ENCODE data around the gene ZFYVE9. TPM values are rescaled to one million over a fixed set of nuclear protein-coding genes. Genes with fewer than 3 reads are reported as not detected.

ZFYVE9 gene
- total and polyA plus RNA-seq, 2 donors from 2014 or later: 10.5 to 18.9 TPM

- Histone ChIP-seq H3K27me3 (ENCODE audit: control insufficient read depth, insufficient read depth, low read length) (no peaks in the 10 kb centered on the region), H3K27ac (ENCODE audit: low read depth in 2 of 2, low read length in 2 of 2) (no peak overlapping the region), H3K9ac (ENCODE audit: low read length in 3 of 3) (no peak overlapping the region), H3K36me3 (ENCODE audit: control insufficient read depth in 2 of 3, insufficient read depth in 3 of 3, low read length in 3 of 3) (no peaks in the 10 kb centered on the region), H3K4me1 (ENCODE audit: control insufficient read depth in 2 of 3, insufficient read depth in 2 of 3, low read depth in 1 of 3, low read length in 3 of 3) (no peaks in the 10 kb centered on the region), H3K4me3 (ENCODE audit: low read length in 3 of 3) (no peak overlapping the region), H3K9me3 (ENCODE audit: control insufficient read depth in 2 of 3, insufficient read depth in 1 of 3, low read length in 3 of 3) (no peaks in the 10 kb centered on the region)
- TF ChIP-seq, protein P1, sequence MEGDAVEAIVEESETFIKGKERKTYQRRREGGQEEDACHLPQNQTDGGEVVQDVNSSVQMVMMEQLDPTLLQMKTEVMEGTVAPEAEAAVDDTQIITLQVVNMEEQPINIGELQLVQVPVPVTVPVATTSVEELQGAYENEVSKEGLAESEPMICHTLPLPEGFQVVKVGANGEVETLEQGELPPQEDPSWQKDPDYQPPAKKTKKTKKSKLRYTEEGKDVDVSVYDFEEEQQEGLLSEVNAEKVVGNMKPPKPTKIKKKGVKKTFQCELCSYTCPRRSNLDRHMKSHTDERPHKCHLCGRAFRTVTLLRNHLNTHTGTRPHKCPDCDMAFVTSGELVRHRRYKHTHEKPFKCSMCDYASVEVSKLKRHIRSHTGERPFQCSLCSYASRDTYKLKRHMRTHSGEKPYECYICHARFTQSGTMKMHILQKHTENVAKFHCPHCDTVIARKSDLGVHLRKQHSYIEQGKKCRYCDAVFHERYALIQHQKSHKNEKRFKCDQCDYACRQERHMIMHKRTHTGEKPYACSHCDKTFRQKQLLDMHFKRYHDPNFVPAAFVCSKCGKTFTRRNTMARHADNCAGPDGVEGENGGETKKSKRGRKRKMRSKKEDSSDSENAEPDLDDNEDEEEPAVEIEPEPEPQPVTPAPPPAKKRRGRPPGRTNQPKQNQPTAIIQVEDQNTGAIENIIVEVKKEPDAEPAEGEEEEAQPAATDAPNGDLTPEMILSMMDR (IDR thresholded peaks at IDR 0.05; ENCODE audit: borderline replicate concordance, extremely low read depth, insufficient read depth): no peak
- DNase-seq: no peak
- FAIRE-seq: no peak
- intact Hi-C loops (cut with DNase I): no loop called here
These were observed 43.6 kb upstream of the ZFYVE9 start for GRCh38 chr1:52098139-52098871.

GRCh38 chr1:52102336-52103013, 39.4 kb upstream of the ZFYVE9 start:
- no peak for DNase-seq
- FAIRE-seq: no peak
- no peaks in the 10 kb centered on the region for H3K27me3 ChIP-seq (ENCODE audit: control insufficient read depth, insufficient read depth, low read length)
- H3K9me3 ChIP-seq (ENCODE audit: control insufficient read depth in 2 of 3, insufficient read depth in 1 of 3, low read length in 3 of 3): no peaks in the 10 kb centered on the region
- no peak overlapping the region for H3K4me3 ChIP-seq (ENCODE audit: low read length in 3 of 3)
- no peak overlapping the region for H3K27ac ChIP-seq (ENCODE audit: low read depth in 2 of 2, low read length in 2 of 2)
- H3K36me3 ChIP-seq (ENCODE audit: control insufficient read depth in 2 of 3, insufficient read depth in 3 of 3, low read length in 3 of 3): no peaks in the 10 kb centered on the region
- no peaks in the 10 kb centered on the region for H3K4me1 ChIP-seq (ENCODE audit: control insufficient read depth in 2 of 3, insufficient read depth in 2 of 3, low read depth in 1 of 3, low read length in 3 of 3)
- H3K9ac ChIP-seq (ENCODE audit: low read length in 3 of 3): no peak overlapping the region
- intact Hi-C loops (cut with DNase I): no loop called here
- TF ChIP-seq, protein P1 (IDR thresholded peaks at IDR 0.05; ENCODE audit: borderline replicate concordance, extremely low read depth, insufficient read depth): no peak

GRCh38 chr1:52111492-52111891, 30.4 kb upstream of the ZFYVE9 start:
- intact Hi-C loops (cut with DNase I): no loop called here
- Histone ChIP-seq H3K4me3 (ENCODE audit: low read length in 3 of 3) (no peak overlapping the region), H3K27ac (ENCODE audit: low read depth in 2 of 2, low read length in 2 of 2) (no peak overlapping the region), H3K27me3 (ENCODE audit: control insufficient read depth, insufficient read depth, low read length) (no peaks in the 10 kb centered on the region), H3K36me3 (ENCODE audit: control insufficient read depth in 2 of 3, insufficient read depth in 3 of 3, low read length in 3 of 3) (no peaks in the 10 kb centered on the region), H3K9me3 (ENCODE audit: control insufficient read depth in 2 of 3, insufficient read depth in 1 of 3, low read length in 3 of 3) (no peaks in the 10 kb centered on the region), H3K9ac (ENCODE audit: low read length in 3 of 3) (no peak overlapping the region), H3K4me1 (ENCODE audit: control insufficient read depth in 2 of 3, insufficient read depth in 2 of 3, low read depth in 1 of 3, low read length in 3 of 3) (no peaks in the 10 kb centered on the region)
- DNase-seq: no peak
- no peak for FAIRE-seq
- TF ChIP-seq, protein P1 (IDR thresholded peaks at IDR 0.05; ENCODE audit: borderline replicate concordance, extremely low read depth, insufficient read depth): no peak
